RKO (cell line): ENCODE data around the gene OPRM1.

ENCODE experiments used
- DNase-seq: peaks from one replicate; pipeline ENCODE4 v3.0.0-alpha.2; 2016; ENCODE audit warnings: low spot score

Gene OPRM1

DNA sequence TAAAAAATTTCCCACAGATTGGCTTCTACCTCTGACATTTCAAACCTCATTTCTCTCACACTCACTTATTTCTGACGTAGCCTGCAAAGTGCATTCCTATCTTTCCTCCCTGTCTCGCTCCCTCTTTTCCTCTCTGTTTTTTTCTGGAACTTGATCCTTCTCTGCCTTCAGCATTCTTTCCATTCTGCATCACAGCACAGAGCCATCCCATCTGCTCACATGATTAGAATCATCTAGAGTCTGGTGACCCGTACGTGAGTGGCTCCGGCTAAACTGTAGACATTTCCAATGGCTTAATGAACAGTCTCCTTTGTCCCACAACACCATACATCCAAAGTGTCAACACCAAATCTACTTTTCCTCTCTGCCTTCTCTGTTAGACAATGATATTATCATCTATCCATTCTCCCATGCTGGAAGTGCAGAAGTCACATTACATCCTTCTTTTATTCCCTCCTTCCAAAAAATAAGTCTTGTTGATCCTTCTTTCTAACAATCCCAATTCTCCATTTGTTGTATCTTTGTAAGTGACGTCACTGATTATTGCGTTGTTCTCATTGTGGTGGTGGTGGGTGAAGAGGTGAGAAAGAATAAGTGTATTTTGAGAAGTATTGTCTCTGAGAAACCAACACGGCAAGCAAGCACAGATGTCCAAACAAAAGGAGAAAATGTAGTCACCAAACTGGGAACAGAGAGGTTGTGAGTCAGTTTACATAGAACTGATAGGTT is 41.6 kb downstream of the OPRM1 start:
- no peak for DNase-seq

DNA sequence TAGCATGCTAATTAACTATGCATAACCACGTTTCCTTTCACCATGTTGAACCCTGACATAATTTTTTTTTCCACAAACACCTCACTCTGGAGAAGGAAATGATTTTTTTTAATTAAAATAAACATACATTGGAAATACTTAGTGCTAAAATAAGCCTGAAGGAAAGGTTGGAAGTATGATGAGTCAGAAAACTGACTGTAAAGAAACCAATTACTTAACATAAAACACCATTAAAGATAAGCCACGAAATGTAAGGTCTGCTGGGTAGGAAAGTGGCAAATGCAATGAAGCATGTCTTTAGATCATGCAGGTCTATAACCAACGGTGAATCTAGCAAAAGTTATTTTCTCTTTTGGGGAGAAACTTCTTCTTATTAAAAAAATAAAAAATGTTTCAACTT is 47.5 kb downstream of the OPRM1 start:
- DNase-seq, result no peak

DNA sequence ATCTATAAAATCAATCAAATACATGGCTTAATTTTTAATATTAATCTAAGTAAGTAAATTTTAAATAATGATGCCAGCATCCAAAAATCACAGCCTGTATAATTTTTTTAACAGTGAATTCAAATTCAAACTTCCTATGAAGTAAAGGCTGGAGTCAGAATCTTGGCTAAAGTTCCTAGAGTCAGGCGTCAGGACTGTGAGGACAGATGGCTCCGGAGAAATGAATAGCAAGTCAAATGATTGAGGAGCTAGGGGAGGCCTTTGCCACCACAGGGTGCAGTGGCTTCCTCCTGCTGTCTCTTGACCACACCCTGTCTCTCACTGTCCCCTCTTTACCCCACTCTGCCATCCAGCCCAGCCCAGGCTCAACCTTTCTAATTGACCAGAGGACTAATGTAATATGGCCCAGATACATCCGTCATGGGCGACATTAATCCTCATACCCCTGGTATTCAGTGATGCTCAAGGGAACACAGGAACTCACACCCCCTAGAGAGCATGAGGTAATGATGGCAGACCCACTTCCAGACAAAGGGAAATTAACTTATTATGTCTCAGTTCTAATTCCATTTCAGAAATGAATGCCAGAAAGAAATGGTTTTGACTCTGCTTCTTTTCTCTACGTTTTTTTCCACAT is 53.4 kb downstream of the OPRM1 start:
- no peak for DNase-seq

DNA sequence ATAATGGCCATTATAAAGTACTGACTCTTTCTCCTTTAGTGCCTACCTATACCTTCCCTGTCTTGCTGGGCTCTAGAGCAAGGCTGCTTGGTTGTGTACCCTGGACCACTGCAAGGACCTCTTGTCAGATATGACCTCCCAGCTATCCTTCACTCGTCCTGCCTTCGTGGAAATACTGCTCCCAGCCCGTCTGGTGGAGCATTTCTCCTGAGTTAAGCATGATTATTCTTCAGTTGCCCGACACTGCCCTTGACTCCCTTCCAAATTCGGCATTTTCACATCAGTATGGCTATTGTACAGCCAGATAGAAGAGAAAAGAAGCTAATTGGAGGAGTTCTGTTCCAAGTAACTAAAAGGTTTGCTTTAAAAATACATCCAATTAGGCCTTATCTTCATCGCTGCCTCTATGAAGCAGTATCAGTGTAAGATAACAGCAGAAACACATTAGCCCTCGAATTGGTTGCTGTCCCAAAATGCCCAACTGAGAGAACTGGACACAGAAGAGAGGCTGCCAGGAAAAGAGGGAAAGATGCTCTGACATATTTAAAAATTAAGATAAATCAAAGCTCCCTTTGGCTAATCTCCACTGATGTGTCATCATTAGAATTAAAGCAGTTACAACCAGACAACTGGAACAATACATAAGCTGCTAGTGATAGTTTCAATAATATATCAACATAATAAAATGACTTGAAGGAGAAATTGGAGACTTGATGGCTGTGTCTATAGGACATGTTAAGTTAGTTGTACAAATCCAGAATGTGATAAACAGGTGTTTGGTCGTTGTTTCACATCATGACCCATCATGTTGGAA is 54.4 kb downstream of the OPRM1 start:
- DNase-seq, result no peak

DNA sequence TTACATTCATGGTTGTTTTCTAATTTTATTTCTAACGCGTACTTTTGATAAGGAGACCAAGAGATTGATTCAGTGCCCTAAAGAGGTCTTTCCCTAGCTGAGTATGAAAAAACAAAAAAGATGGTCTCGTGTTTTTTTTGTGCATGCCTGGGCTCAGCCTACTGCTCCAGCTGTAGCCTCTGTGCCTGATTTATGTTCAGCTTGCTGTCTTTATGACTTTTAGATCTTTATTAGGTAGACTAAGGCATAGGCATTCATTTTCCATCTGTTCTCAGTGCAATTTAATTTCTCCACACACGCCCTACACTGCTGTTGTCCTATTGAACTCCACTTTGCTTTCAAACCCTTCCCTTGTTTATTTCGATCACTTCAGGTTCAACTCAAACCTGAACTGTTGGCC is 56.5 kb downstream of the OPRM1 start:
- DNase-seq, result no peak

DNA sequence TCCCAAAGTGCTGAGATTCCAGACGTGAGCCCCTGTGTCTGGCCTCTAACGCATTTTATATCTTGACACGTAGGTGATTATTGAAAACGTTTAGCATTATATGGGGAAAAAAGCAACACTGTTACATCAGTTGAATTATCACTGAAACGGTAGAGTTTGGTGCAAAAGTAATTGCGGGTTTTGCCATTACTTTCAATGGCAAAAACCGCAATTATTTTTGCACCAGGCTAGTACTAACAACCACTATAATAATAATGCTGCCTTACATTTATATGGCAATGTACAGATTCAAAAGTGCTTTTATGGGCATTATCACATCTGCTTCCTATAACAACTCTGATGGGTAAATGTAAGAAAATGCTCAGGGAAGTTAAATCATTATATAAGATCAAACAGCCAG is 57.3 kb downstream of the OPRM1 start:
- no peak for DNase-seq

DNA sequence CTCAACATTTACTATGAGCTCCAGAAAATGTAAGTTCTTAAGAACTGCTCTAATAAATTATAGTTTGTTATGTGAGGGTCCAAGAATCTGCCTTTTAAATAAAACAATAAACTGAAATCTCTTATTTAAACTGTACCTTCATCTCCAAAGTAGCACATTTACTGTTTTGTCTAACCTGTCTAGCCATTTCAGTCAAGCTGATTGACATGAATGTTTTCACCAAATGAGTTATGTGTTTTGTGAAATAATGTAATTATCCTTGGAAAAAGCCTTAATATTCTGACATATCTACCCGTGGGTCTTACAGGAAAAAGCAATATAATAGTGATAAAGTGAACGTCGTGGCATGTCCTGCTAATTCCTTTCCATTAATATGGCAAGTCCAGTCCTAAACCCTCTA is 57.8 kb downstream of the OPRM1 start:
- DNase-seq, result no peak

DNA sequence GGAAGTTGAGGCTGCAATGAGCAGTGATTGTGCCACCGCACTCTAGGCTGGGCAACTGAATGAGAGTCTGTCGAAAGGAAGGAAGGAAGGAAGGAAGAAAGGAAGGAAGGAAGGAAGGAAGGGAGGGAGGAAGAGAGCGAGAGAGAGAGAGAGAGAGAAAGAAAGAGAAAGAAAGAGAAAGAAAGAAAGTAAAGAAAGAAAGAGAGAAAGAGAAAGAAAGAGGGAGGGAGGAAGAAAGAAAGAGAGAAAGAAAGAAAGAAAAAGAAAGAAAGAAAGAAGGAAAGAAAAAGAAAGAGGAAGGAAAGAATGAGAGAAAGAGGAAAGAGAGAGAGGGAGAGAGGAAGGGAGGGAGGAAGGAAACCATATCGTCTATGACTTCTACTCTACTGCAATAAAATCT is 60.2 kb downstream of the OPRM1 start:
- no peak for DNase-seq

DNA sequence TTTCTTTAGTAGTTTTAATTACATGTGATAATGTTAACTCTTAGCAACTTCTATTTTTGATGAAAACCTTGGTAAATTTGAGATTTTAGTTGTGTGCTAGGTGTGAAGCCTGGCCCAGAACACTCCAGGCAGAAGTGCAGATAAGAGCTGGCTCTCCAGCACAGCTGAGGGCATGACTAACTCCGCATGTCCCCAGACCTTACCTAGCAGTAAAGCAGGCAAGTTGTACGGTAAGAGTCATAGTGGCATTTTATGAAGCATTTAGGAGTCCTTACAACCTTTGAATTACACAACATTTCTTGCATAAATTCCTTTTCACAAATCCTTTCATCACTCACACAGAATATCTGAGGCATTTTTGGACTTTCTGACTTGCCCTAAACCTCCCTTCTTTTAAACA is 67.2 kb downstream of the OPRM1 start:
- no peak for DNase-seq

DNA sequence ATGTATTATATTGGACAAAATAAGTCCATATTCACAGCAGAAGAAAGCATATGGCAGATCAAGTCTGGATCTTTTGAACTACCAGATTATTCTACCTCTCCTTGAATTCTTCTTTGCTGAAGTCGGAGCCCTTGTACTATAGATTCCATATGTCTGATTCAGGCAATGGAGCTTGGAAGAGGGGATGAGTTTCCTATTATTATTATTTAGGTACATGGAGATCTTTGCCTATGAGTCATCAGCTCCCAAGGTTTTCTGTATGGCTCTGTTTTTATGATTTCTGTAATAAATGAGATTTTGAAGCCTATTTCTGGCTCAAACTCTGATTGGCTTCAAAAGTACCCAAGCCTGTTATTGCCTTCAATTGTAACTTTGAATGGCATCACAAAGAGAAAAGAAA is 72.0 kb downstream of the OPRM1 start:
- no peak for DNase-seq

DNA sequence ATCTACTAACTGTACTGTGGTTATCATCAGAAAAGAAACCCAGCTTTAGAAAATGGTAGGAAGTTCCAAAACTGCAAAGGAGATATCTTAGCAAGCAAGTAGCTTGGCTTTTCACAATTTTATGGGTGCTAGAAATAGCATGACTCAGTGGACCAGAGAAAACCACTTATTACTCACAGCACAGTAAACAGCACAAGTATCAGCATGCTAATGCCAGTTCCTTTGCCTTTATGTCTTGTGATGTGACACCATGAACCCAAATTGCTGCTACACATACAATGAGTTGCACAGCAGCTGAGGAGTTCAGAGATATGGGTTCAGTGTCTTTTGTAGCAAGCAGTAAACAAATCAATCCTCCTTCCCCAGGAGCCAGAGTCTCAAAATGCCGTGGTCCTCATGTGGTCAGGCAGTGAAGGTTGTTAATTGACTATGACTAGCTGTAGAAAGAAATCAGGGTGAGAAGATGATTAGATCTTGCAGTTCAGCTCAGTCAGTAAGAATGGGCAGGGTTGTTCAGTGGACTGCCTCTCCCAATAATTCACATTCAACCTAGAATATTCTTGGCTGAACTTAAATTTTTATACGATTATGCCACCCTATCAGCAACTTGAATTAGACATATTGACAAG is 73.3 kb downstream of the OPRM1 start:
- no peak for DNase-seq

DNA sequence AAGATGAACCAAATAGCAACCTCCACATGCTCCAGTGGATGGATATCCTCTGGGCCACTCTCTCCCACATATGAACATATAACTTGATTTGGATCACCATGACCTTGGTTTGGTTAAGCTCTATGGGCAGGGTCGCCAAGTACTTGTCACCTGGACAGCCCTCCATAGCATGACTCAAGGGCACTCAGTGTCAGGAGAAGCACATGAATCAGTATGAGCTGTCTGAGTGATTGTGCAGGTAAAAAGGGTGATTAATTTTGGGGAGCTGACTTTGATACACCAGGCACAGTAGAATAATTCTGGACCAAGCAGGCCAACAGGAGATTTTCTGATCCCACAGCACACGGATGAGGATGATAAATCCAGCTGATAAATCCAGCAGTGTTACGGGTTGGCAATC is 74.4 kb downstream of the OPRM1 start:
- DNase-seq, result no peak

DNA sequence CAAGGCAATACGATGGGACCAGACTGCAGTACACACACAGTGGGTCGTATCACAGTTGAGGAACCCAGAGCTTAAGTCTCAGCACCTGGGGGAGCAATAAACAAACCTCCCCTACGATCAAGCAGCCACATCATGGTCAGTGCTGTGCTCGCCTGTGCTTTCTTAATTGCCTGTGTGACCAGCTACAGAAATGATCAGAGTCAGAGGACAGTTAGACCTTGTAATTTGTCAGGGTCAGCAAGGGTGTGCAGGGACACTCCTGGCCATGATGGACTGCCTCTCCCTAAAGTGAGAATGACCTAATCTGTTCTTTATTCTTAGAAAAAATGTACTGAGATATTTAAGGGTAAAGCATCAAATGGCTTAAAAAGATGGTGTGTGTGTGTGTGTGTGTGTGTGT is 78.4 kb downstream of the OPRM1 start:
- no peak for DNase-seq

DNA sequence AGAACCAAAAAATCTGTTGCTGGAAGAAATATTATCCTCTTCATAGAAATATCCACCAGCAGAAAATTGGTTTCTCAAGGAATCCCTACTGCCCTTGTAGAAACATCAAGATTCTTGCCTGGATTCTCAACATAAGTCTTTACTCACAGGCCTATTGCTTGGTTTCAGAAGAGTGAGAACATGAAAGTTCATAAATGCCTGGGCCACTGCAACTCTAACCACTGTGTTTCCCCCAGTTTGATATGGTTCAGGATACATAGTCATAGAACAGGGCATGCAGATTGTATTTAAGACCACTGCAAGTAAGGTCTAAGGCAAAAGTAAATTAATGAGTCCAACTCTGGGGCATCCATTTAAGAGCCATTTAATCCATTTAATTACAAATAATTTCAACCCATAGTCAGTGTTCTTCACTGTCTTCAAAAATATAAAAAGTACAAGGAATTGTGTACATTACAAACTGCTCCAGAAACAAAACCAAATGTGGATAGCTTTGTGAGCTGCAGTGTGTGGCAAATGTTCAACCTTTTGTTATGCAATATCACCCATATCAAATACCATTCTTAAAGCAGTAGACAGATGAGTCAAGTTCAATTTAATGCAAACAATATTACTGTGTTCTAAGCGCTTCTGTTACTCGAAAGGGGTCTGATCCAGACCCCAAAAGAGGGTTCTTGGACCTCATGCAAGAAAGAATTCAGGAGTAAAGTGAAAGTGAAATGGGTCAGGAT is 83.3 kb downstream of the OPRM1 start:
- no peak for DNase-seq

DNA sequence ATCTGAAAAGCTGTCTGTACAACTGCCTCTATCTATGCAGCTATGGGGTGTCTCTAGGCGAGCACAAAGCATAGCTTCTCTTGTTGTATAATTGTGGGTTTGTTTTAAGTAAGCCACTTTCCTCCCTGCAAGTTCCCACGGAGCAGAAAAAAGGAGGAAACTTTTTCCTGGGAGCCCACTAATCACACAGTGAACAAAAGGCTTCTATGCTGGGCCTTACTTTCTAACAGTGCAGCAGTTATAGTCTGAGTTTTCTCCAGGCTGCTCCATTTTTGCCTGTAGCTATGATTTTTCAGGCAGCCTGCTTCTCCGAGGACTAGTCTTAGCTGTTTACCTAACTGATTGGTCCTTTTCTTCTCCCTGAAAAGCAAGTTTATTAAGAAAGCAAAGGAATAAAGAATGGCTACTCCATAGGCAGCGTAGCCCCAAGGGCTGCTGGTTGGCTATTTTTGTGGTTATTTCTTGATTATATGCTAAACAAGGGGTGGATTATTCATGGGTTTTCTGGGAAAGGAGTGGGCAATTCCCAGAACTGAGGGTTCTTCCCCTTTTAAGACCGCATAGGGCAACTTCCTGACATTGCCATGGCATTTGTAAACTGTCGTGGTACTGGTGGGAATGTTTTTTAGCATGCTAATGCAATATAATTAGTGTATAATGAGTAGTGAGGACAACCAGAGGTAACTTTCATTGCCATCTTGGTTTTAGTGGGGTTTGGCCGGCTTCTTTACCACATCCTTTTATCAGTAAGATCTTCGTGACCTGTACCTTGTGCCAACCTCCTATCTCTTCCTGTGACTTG is 84.3 kb downstream of the OPRM1 start:
- no peak for DNase-seq

DNA sequence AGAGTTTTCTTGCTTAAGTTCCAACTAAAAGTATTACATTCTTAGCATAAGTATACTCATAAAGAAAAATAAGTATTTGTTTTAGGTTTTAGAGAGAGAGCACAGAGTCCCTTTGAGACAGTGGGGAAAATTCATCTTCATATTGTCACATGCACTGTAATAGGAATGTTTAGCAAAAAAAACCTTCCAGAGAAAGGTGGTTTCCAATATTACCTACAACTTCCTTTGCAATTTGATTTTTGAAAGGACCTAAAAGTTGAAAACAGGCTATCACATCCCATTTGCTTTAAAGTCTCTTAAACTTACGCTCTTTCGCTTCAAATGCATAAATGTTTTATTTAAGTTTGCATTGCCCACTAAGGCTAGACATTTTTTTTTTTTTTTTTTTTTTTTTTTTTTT is 86.4 kb downstream of the OPRM1 start:
- no peak for DNase-seq

DNA sequence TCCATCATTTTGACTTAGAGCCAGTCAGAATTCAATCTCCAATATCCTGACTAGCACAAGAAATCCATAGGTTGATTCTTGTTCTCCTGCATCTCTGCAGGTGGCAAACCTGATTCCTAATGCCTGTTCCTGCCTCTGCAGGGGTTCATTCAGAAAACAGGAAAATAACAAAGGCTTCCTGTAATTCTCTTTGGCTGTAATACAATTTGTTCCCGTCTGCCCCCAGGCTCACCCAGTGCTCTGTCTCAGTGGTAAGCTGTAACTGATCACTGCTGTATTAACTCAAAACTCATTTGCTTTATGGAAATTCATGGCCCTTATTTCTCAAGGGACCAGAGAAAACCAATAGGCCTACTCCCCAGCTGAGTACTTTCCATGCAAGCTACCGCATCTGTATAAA is 88.6 kb downstream of the OPRM1 start:
- no peak for DNase-seq

DNA sequence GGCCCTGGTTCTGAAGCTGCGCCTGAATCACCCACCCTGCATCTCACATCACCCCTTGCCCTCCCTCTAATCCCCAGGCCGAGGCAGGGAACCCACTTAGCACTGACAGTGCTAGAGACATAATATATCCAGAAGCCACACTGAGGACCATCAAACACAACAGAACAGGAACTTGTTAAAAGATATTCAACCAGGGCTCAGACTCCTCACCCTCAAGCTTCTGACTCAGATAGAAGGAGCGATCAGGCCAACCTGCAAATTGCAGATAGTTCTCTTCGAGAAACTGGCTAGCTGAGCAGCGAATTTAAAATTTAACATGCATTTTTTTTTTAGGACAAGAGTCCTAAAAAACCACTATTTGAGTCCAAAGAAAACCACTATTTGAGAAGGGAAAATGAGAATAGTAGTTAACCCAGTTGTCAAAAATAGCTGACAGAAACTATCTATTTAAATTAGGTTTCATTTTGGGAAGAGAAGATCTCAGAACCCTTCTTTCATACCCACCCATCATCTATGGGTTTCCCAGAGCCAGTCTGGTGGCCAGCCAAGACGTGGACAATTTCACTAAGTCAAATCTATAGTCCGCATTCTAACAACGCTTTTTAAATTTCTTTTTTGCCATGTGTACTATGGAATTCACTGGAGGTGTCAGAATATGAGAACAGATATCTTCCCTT is 95.6 kb downstream of the OPRM1 start:
- no peak for DNase-seq

DNA sequence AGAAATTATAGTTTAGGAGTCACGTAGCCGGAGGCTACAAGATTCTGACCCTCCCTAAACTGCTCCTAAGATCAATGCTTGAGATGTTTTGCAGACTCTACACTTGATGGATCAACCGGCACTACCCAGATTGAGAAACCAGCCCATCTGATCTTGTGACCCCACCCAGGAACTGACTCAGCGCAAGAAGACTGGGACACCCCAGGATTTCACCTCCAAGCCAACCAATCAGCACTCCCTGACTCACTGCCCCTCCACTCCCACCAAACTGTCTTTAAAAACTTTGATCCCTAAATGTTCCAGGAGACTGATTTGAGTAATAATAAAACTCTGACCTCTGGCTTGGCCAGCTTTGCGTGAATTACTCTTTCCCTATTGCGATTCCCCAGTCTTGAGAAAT is 99.8 kb downstream of the OPRM1 start:
- DNase-seq, result no peak

DNA sequence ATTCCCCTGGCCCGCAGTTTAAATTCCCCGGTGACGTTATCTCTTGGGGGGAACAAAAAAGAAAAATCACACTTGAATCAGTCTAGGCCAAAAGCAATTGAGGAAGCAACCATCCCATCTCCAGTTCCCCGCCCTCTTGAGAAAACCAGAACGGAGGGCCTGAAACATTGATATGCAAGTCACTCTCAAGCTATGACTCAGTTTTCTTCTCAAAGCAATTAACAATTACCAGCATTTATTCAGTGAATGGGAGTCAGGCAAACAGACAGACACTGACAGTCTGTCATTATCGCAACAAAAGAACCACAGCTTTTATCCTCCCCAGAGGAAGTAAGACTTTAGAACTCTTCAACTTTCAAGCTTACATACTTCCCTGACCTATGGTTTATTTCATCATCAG is 100.9 kb downstream of the OPRM1 start:
- no peak for DNase-seq

DNA sequence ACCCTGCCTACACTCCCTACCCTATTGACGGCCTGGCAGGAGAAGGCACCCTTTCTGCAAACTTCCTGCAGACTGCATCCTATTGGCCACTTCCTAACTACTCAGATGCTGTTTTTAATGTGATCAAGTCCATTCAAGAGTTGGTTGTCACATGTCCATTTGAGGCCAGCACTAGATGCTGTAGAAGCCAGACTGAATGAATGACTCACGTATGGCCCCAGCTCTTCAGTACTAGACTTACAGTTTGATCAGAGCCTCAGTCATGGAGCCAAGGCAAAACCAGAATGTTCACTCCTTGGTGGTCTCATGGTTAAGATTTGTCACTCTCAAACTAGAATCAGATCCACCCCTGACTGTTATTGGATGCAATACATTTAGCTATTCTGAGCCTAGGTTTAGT is 101.7 kb downstream of the OPRM1 start:
- DNase-seq, result peak; percentile 3
